OCI-LY3 (cell line): ENCODE data around the gene P2RX2.

Source experiments
- H2AFZ ChIP-seq: fragments of 200-600, 300-600 bp; shearing (Covaris generic); 2 replicates; pipeline ENCODE4 v1.6.0; 2014; ENCODE audit warnings: antibody characterized with exemption, low read depth, low read length
- H3K27ac ChIP-seq: fragments of 200-600, 300-600 bp; sonication (generic); 2 replicates; pipeline ENCODE4 v1.5.1; 2014; ENCODE audit warnings: mild to moderate bottlenecking, low read length, moderate library complexity, mixed read lengths
- H3K27me3 ChIP-seq: fragments of 200-600, 300-600 bp; sonication (generic); 2 replicates; pipeline ENCODE4 v1.6.1; 2014; ENCODE audit warnings: low read depth, low read length, mixed read lengths
- H3K36me3 ChIP-seq: fragments of 200-600, 300-600 bp; sonication (generic); replicated peaks from 2 replicates; pipeline ENCODE3; 2014; ENCODE audit warnings: low read depth, low read length, mixed read lengths
- H3K4me1 ChIP-seq: fragments of 300-600, 200-600 bp; sonication (generic); 2 replicates; pipeline ENCODE4 v1.6.1; 2014; ENCODE audit warnings: low read length, mixed read lengths
- H3K4me2 ChIP-seq: fragments of 200-600, 300-600 bp; sonication (generic); 2 replicates; pipeline ENCODE4 v1.6.1; 2014; ENCODE audit warnings: low read length, mixed read lengths
- H3K4me3 ChIP-seq: fragments of 300-600, 200-600 bp; sonication (generic); 2 replicates; pipeline ENCODE4 v1.5.1; 2014; ENCODE audit warnings: antibody characterized with exemption, mild to moderate bottlenecking, low read length, moderate library complexity
- H3K79me2 ChIP-seq: fragments of 300-600, 200-600 bp; shearing (Covaris generic); 2 replicates; pipeline ENCODE4 v1.6.1; 2014; ENCODE audit warnings: mild to moderate bottlenecking, low read length, mixed read lengths
- H3K9ac ChIP-seq: fragments of 300-600, 200-600 bp; shearing (Covaris generic); 2 replicates; pipeline ENCODE4 v1.6.0; 2014; ENCODE audit warnings: mild to moderate bottlenecking, low read length, moderate library complexity
- H3K9me3 ChIP-seq: fragments of 200-600, 300-600 bp; shearing (Covaris generic); 2 replicates; pipeline ENCODE4 v1.6.1; 2014; ENCODE audit warnings: low read length, mixed read lengths; ENCODE audit not compliant: insufficient read depth
- H4K20me1 ChIP-seq: fragments of 200-600, 300-600 bp; sonication (generic); 2 replicates; pipeline ENCODE4 v1.6.1; 2016; ENCODE audit warnings: low read length, mixed read lengths; ENCODE audit not compliant: insufficient read depth
- CTCF ChIP-seq: fragments of 200-600, 300-600 bp; sonication (generic); IDR thresholded peaks from 2 replicates; pipeline ENCODE4 v1.5.1; 2014; ENCODE audit warnings: antibody characterized with exemption, low read length, low read depth
- EZH2phosphoT487 ChIP-seq: fragments of 200-600 bp; shearing (Covaris generic); IDR thresholded peaks from 2 replicates; pipeline ENCODE4 v1.6.1; 2018; ENCODE audit warnings: antibody characterized with exemption, mixed run types, low read depth

Gene P2RX2

DNA sequence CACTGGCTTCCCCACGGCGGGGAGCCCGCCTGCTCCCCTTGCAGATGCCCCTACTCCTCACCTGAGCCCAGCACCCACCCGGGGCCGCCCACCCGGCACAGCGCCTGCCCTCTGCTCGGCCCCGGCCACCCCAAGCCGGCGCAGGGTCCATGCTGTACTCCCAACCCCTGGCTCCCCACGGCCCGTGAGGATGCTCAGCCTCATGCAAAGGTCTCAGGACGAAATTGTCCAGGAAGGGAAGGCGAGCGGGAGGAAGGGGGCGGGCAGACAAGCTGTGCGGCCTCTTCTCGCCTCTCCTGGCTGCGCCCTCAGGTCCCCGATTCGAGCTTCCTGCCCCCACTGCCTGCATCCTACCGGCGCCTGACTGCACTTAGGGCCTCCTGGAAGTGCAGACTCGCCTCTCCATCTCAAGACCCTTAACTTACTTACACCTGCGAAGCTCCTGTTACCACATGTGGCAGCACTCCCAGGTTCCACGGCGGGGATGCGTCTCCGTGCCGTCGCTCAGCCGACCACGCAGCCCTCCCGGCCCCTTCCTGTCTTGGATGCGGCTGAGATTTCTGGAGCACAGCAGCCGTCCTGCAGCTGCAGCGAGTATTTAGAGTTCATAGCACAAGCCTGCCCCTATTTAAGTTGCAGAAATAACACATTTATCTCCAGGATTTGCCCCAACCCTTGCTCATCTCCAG lies 26.1 kb upstream of the P2RX2 start:
- peaks cover 3% of the 10 kb centered on the region; the same call in 1 of the 2 replicates for H3K27me3 ChIP-seq
- no peaks in the 10 kb centered on the region for H3K9me3 ChIP-seq

DNA sequence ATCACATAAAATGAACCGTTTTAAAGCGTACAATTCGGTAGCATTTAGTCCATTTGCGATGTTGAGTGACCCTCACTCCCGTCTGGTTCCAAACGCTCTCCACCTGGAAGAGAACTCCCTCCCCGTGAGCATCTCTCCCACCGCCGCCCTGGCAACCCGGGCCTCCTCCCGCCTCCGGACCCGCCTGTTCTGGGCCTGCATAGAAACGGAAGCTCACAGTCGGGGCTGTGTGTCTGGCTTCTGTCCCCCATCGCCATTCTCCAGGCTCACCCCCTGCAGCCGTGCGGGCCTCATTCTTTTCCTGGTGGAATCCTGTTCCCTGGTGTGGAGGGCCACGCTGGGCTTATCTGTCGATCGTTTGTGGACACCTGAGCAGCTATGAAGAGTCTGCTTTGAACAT lies 25.5 kb upstream of the P2RX2 start:
- Histone ChIP-seq H3K4me3 (no peak overlapping the region), H3K27ac (no peak overlapping the region), H3K4me2 (no peak overlapping the region), H4K20me1 (no peaks in the 10 kb centered on the region), H3K79me2 (no peaks in the 10 kb centered on the region), H3K27me3 (peaks cover 6% of the 10 kb centered on the region; the same call in 1 of the 2 replicates), H3K9me3 (no peaks in the 10 kb centered on the region), H3K9ac (no peak overlapping the region), H3K36me3 (no peaks in the 10 kb centered on the region), H2AFZ (no peak overlapping the region), H3K4me1 (peaks cover 25% of the 10 kb centered on the region)
- TF ChIP-seq CTCF = no peak
- no peak for TF ChIP-seq EZH2phosphoT487

More for the DNA sequence above, 26.1 kb upstream of the P2RX2 start:
- Histone ChIP-seq H3K4me3 (no peak overlapping the region), H3K79me2 (no peaks in the 10 kb centered on the region), H2AFZ (no peak overlapping the region), H3K9ac (no peak overlapping the region), H3K36me3 (no peaks in the 10 kb centered on the region), H3K4me1 (peaks cover 23% of the 10 kb centered on the region), H3K27ac (no peak overlapping the region), H3K4me2 (no peak overlapping the region), H4K20me1 (no peaks in the 10 kb centered on the region)
- TF ChIP-seq CTCF = no peak
- TF ChIP-seq EZH2phosphoT487 = no peak

GRCh38 chr12:132593521-132593920 lies 25.1 kb upstream of the P2RX2 start:
- Histone ChIP-seq H3K4me3 (peak overlapping the region; percentile 47), H3K36me3 (no peaks in the 10 kb centered on the region), H3K4me1 (peaks cover 25% of the 10 kb centered on the region), H3K4me2 (peak overlapping the region; percentile 28), H3K27me3 (peaks cover 6% of the 10 kb centered on the region; the same call in 1 of the 2 replicates), H3K9ac (no peak overlapping the region), H4K20me1 (no peaks in the 10 kb centered on the region), H3K79me2 (no peaks in the 10 kb centered on the region), H2AFZ (no peak overlapping the region), H3K9me3 (no peaks in the 10 kb centered on the region), H3K27ac (no peak overlapping the region)
- TF ChIP-seq CTCF (no peak), EZH2phosphoT487 (no peak)

DNA sequence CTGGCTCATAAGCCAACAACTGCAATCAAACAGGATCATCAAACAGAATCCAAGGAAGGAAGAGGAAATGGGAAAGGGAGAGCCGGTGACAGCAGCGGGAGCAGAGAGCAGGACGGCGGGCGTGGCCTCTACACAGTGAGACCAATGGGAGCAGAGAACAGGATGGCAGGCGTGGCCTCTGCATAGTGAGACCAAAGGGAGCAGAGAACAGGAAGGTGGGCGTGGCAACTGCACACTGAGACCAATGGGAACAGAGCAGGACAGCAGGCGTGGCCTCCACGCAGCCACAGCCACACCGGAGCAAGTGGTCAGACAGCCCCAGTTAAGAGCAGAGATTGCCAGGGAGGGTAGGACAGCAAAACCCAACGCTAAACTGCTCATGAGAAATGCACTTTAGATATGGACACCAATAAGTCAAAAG lies 24.6 kb upstream of the P2RX2 start:
- Histone ChIP-seq H3K27ac (no peak overlapping the region), H3K4me3 (peak overlapping the region; percentile 47), H3K9me3 (no peaks in the 10 kb centered on the region), H4K20me1 (no peaks in the 10 kb centered on the region), H3K27me3 (peaks cover 6% of the 10 kb centered on the region; the same call in 1 of the 2 replicates), H3K36me3 (no peaks in the 10 kb centered on the region), H3K4me1 (peaks cover 25% of the 10 kb centered on the region), H3K79me2 (no peaks in the 10 kb centered on the region), H3K4me2 (peak overlapping the region; percentile 28), H2AFZ (no peak overlapping the region), H3K9ac (no peak overlapping the region)
- no peak for TF ChIP-seq CTCF
- no peak for TF ChIP-seq EZH2phosphoT487
